Left kidney (tissue), 8 donors: ENCODE measurements around the gene RFC4. TPM values are rescaled to one million over a fixed set of nuclear protein-coding genes. Genes with fewer than 3 reads are reported as not detected.
"Not testable (repeated sequence)": the region's sequence is repeated elsewhere in the genome, so short reads cannot be mapped to it uniquely, and the experiment has no call there.

Source experiments
- DNase-seq: peaks from one replicate; pipeline ENCODE4 v3.0.0-alpha.2; 2013
- long read RNA-seq, 8 donors: transcript quantifications; one replicate each; lab custom pipeline, GENCODE V29; 2026
- polyA plus RNA-seq: library from polyadenylated mRNA; unstranded; fragments of 120-200 nt; gene quantifications from one replicate; pipeline ENCODE4 v1.2.1, GENCODE V29; 2013; ENCODE audit not compliant: insufficient read length

Gene RFC4, protein sequence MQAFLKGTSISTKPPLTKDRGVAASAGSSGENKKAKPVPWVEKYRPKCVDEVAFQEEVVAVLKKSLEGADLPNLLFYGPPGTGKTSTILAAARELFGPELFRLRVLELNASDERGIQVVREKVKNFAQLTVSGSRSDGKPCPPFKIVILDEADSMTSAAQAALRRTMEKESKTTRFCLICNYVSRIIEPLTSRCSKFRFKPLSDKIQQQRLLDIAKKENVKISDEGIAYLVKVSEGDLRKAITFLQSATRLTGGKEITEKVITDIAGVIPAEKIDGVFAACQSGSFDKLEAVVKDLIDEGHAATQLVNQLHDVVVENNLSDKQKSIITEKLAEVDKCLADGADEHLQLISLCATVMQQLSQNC
- polyA plus RNA-seq: 74.0 TPM
- long read RNA-seq, donor 1, transcript RFC4-201 (11 exons, 1,384 nt): major isoform, 6 of 20 reads
- long read RNA-seq, donor 1, partial matches to known transcripts: 10 of 20 reads
- long read RNA-seq, donor 1, other reads (novel, unspliced or antisense): 0 of 20 reads
- long read RNA-seq, donor 2, transcript RFC4-201 (11 exons, 1,384 nt): major isoform, 7 of 34 reads
- long read RNA-seq, donor 2, partial matches to known transcripts: 23 of 34 reads
- long read RNA-seq, donor 2, other reads (novel, unspliced or antisense): 0 of 34 reads
- long read RNA-seq, donor 3, partial matches to known transcripts: 7 of 18 reads
- long read RNA-seq, donor 3, other reads (novel, unspliced or antisense): 0 of 18 reads
- long read RNA-seq, donor 4, partial matches to known transcripts: 0 of 1 reads
- long read RNA-seq, donor 4, other reads (novel, unspliced or antisense): 0 of 1 reads
- long read RNA-seq, donor 5, transcript RFC4-202 (11 exons, 1,448 nt): minor isoform, 11 of 69 reads
- long read RNA-seq, donor 5, transcript RFC4-201 (11 exons, 1,384 nt): major isoform, 12 of 69 reads
- long read RNA-seq, donor 5, transcript RFC4-214 (8 exons, 1,393 nt): minor isoform, 6 of 69 reads
- long read RNA-seq, donor 5, partial matches to known transcripts: 40 of 69 reads
- long read RNA-seq, donor 5, other reads (novel, unspliced or antisense): 0 of 69 reads
- long read RNA-seq, donor 6, transcript RFC4-201 (11 exons, 1,384 nt): major isoform, 5 of 21 reads
- long read RNA-seq, donor 6, partial matches to known transcripts: 14 of 21 reads
- long read RNA-seq, donor 6, other reads (novel, unspliced or antisense): 0 of 21 reads
- long read RNA-seq, donor 7, transcript RFC4-202 (11 exons, 1,448 nt): major isoform, 5 of 29 reads
- long read RNA-seq, donor 7, transcript RFC4-201 (11 exons, 1,384 nt): major isoform, 5 of 29 reads
- long read RNA-seq, donor 7, partial matches to known transcripts: 16 of 29 reads
- long read RNA-seq, donor 7, other reads (novel, unspliced or antisense): 0 of 29 reads
- long read RNA-seq, donor 8, partial matches to known transcripts: 6 of 9 reads
- long read RNA-seq, donor 8, other reads (novel, unspliced or antisense): 0 of 9 reads

DNA sequence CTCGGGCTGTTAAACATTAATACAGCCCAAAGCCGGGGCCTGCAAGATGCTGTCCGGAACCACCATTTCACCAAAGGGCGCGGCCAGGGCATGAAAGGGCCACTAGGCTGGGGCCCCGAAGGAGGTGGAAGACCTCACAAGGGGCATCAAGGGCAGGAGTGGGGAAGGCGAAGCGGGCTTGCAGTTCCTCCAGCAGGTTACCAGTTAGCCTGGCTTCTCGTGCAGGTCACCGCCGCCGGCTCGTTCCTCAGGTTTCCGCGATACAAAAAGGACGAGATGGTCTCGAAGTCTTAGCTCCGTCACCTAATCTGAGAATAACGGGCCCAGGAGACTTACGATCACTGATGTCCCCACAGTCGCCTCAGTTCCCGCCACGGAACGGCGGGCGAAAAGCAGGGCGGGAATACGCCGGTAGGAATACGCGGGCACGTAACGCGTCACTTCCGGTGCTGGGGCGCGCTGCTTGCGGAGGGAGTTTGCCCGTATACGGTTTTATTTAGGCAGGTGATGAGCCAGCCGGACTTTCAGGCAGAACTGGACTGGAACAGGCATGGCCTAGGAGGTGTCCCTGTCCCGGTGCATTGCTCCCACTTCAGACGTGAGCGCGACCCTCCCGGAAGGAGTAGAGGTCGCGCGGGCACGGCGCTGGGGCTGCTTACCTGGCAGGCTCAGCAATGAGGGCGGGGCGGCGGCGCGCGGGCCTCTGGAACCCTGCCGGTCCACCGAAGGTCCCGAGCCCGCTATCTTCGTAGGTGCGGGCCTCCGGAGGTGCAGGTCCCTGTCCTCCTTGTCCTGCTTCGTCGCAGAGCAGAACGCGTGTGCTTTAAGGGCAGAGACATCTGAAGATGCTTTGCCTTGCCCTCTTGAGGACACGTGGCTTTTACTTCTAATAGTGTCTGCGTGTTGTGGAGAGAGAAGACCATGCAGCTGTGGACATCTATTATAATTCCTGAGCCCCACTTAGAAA, at the start of gene RFC4:
Gene RFC4 (minus strand): TSS at position 394 of the 967 bp plus-strand sequence. CDS start 1,769 bp downstream, outside the sequence.
- DNase-seq: peak; percentile 81

DNA sequence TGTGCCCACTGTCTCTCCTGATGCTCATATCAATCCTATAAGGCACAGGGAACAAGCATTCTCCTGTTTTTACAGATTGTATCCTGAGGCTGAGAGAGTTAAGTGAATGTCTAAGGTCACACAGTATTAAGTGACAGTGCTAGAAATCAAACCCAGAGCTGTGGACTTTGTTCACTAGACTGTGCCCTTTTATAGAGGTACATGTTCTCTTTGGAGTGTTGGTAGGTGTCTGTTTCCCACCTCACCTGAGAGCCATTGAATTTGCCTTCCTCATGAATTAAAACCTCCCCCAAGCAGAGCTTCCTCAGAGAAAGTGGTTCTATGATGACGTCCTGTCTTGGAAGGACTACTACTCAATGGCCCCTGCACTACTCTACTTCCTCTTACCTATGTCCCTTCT, 48.7 kb upstream of the RFC4 start:
- DNase-seq: no peak

DNA sequence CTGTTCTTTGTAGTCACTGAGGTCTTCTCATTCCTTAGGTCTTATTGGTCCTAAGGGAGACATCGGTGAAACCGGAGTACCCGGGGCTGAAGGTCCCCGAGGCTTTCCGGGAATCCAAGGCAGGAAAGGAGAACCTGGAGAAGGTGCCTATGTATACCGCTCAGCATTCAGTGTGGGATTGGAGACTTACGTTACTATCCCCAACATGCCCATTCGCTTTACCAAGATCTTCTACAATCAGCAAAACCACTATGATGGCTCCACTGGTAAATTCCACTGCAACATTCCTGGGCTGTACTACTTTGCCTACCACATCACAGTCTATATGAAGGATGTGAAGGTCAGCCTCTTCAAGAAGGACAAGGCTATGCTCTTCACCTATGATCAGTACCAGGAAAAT, 47.9 kb upstream of the RFC4 start:
- no peak for DNase-seq

DNA sequence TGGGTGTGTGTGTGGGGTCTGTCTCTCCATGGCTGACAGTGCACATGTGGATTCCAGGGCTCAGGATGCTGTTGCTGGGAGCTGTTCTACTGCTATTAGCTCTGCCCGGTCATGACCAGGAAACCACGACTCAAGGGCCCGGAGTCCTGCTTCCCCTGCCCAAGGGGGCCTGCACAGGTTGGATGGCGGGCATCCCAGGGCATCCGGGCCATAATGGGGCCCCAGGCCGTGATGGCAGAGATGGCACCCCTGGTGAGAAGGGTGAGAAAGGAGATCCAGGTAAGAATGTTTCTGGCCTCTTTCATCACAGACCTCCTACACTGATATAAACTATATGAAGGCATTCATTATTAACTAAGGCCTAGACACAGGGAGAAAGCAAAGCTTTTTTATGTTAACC, 46.7 kb upstream of the RFC4 start:
- DNase-seq: no peak

DNA sequence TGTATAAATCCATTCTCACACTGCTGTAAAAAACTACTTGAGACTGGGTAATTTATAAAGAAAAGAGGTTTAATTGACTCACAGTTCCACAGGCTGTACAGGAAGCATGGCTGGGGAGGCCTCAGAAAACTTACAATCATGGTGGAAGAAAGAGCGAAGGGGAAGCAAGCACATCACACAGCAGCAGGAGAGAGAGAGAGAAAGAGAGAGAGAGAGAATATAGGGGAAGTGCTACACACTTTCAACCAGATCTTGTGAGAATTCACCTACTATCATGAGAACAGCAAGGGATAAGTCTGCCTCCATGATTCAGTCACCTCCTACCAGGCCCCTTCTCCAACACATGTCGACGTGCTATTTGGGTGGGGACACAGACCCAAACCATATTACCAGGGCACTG, 45.6 kb upstream of the RFC4 start:
- DNase-seq: not testable (repeated sequence)

DNA sequence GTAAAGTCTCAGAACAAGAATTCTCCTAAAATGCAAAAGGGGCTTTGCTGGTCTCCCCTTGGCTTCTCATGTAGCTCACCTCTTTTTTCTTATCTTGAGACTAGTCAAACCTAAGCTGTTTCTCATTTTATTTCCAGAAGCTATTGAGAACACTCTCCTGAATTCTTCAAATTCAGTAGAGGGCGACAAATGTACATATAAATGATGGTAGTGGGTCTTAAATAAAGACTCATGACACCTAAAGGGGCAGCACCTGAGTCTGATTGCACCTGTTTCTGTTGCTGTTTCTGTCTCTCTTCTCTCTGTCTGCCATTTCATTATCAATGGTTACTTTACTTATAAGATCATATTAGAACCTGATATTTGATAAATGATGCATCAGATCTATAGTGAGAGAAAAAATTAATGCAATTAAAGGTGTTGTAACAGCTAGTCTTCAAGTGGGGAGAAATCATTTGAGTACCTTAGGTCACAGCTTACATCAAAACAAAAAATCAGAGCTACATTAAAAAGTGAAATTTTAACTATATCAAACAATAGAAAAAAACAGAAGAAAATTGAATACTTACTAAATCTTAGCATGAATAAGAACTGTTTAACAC, 43.2 kb upstream of the RFC4 start:
- no peak for DNase-seq

DNA sequence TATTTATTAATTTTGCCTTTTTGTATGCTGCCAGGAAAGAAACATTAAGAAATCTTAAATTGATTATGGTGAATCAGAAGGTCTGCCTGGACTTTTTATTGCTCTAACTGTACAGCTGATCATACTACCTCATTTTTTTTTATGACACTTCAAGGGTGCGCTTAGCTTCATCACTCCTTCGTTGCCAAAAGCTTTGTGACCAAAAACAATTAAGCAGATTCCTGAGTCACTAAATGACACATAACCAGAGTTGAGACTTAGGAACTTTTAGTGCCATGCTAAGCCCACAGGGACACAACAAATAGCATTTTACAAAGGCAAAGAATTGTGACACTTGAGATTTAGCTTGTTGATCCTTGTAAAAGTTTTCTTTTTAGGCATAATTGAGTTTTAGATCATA, 41.2 kb upstream of the RFC4 start:
- no peak for DNase-seq

DNA sequence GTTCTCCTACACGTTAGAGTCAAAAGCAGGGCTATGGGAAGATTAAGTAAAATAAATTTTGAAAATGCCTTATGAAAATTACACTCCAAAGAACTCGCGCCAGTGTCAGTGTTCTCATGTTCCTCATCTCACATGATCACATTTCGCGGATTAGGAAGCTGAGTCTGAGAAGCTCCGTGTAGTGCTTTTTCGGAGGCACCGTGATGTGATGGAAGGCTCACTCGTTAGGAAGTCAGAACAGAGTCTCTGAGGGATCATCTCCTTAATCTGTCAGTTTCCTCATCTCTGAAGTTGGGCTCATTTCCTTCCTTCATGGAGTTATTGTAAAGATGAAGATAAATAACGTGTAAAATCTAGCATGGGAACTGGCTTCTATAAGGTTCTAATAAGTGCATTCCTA, 39.5 kb upstream of the RFC4 start:
- no peak for DNase-seq

DNA sequence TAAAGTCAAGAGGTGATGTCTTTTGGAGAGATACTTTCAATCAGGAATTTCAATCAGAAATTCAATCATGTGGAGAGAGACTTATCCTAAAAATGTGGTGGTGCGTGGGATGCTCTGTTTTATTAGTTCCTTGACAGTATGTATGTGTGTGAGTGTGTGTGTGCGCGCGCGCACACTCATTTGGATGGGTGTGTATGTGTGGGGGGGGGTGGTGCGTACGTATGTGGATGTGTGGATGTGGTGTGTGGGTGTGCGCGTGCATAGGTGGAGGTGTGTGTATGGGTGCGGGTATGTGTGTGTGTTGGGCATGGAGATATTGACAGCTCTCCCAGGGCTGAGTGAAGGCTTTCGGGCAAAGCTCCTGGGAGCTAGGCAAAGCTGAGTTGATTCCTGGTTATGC, 38.6 kb upstream of the RFC4 start:
- no peak for DNase-seq

DNA sequence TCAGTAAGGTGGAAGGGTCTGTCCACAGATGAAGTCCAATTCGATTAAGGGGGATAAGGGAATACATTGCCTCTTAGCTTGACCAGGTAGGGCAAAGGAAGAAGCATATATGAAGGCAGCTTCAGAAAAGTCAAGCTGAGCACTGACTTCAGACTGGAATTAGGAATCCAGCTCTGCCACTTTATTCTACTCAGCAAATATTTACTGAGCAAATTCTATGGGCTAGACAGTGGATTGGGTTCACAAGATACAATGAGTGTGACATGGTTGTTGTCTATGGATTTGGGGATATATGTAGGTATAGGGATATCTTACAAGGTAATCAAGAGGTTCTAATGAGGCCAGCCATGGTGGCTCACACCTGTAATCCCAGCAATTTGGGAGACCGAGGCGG, 36.8 kb upstream of the RFC4 start:
- DNase-seq: no peak

DNA sequence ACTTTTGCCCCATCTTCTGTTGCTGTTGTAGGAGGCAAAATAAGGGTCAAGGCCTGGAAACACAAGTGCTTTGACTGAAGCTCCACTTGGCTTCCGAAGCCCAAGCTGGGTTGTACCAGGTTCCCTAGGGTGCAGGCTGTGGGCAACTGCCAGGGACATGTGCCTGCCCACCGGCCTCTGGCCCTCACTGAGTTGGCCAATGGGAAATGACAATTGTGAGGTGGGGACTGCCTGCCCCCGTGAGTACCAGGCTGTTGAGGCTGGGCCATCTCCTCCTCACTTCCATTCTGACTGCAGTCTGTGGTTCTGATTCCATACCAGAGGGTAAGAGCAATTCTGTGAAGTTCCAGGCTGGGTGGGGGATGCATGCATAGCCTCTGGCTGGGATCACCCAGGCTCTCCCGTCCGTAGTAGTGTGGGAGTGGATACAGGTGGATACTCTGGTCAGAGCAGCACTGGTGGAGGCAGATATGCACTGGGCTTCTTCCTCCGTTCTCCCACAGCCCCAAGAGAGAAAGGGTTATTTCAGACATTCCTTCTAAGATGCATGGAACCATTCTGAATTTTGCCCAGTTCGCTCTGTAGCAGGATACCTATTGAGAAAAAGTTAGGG, 36.2 kb upstream of the RFC4 start, which contains the start of gene ADIPOQ:
Gene ADIPOQ (plus strand): TSS at position 285 of the 613 bp plus-strand sequence. CDS start 10,349 bp downstream, outside the sequence.
- no peak for DNase-seq

DNA sequence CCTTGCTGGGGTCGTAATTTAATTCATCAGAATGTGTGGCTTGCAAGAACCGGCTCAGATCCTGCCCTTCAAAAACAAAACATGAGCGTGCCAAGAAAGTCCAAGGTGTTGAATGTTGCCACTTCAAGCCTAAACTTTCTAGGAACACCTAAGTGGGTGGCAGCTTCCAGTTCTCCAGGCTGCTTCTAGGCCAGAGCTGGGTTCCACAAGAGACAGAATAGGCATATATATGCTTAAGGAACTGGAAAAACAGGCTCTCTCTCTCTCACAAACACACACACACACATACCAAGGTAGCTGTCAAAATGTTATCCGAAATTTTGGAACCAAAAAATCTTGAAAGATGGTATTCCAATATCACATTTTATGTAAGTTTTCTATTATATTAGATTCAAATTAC, 35.3 kb upstream of the RFC4 start:
- no peak for DNase-seq

DNA sequence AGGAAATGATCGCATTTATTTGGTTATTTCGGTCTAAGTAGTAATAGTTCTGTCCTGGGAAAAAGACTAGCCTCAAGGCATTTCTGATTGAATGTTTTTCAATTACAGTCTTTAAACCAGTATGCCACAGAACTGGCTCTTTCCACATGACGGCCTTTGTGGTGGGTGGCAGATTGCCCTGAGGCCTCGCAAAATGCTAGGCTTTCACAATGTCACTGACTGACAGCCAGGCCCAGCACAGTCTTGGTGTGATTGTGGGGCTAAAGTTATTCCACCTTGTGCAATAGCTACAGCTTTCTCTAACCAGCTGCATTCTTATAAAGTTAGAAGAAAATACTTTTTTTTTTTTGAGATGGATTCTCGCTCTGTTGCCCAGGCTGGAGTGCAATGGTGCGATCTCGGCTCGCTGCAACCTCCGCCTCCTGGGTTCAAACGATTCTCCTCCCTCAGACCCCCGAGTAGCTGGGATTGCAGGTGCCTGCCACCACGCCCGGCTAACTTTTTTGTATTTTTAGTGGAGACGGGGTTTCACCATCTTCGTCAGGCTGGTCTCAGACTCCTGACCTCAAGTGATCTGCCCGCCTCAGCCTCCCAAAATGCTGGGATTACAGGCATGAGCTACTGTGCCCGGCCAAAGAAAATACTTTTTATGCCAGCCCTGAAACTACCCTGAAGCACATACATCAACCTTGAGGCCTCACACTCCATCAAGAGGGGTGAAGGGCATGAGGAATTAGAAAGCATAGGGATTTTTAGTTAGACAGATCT, 33.8 kb upstream of the RFC4 start:
- no peak for DNase-seq

DNA sequence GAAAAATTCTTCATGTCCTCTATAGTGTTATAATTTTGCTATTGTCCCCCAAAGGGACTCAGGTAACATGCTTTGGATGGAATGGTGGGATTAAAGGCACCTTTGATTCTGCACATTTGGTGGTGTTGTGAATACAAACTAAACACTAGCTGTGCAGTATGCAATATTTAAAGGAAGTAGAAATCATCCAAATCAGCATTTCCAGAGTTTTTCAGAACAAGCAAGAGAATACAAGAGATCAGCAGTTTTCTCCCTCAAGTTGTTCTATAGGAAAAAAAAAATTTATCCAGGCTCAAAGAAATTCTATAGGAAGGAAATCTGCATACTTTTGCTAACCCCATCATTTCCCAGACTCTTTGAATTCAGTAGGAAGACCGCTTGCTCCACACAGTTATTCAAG, 26.0 kb upstream of the RFC4 start:
- DNase-seq: no peak

DNA sequence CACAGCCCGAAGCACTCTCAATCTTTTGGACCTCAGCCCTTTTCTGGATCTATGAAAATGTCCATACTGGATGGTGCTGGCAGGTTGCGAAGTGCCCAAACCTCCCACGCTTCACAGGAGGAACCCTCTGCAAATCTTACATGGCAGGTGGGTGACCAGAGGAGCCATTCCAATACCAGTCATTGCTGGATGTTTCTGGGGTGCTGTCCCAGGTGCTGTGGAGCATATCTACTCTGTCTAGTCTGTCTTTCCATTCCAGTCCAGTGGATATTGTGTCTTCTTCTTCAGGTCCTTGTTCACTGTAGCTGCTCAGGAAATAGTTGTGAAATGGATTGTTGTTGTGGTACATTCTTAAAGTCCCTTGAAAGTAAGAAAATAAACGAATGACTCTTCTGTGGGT, 25.5 kb upstream of the RFC4 start:
- no peak for DNase-seq

DNA sequence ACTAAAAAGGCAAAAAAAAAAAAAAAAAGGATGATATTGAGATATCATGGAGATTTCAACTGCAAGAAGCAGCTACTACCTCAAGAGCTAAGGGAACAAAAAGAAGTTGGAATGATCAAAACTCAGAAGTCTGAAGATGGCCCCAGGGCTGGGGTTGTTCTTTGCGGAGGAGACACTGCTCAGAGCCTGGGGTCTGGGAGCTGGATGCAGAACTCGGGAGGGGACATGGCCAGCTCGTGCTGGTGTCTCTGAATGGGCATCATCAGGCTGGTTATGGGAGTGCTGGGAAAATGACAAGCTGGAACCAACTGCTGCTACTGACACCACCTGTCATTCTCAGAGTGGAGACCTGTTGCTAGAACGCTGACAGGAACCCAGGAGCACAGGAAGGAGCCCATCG, 22.1 kb upstream of the RFC4 start:
- no peak for DNase-seq

DNA sequence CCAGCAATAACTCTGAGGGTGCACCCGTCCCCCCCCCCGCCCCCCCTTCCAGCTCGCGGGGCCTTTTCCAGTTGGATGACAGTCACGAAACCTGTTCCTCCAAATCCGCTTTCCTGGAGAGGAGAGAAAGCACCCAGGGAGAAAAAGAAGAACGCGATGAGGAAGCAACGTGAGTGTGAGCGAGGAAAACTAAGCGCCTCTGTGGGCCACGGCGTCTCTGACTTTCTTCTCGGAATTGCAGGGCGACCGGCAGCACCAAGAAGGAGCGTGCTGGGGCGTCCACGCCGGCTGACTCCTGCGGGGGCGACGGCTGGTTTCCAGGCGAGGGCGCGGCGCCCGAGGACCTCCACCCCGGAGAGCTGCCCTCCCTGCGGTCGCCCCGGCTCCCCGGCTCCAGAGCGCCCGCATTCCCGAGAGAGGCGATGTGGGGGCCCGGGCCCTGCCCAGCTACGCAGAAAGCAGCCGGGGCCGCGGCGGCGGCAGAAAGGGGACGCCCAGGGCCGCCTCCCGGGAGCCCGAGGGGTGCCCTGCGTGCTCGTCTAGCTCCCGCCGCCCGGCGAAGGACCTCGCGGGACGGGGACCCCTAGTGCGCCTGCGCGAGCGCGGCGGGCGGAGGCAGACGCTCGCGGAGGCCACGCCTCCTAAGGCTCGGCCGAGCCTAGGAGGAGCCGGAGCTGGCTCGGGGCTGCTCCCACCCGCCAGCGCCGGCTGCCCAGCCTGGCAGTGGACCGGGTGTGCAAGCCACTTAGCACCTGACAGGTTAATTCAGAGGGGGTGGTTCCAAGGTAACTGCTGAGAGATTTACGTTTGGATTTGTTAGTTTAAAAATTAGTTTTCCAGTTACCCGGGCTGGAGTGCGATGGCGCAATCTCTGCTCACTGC, 20.9 kb upstream of the RFC4 start:
- DNase-seq: peak; percentile 85
